GM21360 (cell line): ENCODE data around the gene PAX9.
"Not testable (repeated sequence)": the region's sequence is repeated elsewhere in the genome, so short reads cannot be mapped to it uniquely, and the experiment has no call there.

Experiments used
- ATAC-seq: cut with Tn5 transposase; IDR thresholded peaks from one replicate; pipeline ENCODE4 v1.9.1; 2021; ENCODE audit warnings: mild to moderate bottlenecking, moderate library complexity; ENCODE audit not compliant: unreplicated experiment

Gene PAX9

GRCh38 chr14:36672095-36672494, 10.4 kb downstream of the PAX9 start:
- ATAC-seq: no peak

GRCh38 chr14:36674659-36675058, 13.0 kb downstream of the PAX9 start:
- no peak for ATAC-seq

- no peak for ATAC-seq
These were observed 13.9 kb downstream of the PAX9 start for GRCh38 chr14:36675581-36675980.

GRCh38 chr14:36676236-36676635, 14.6 kb downstream of the PAX9 start:
- no peak for ATAC-seq

GRCh38 chr14:36682338-36682737, 20.7 kb downstream of the PAX9 start:
- no peak for ATAC-seq

GRCh38 chr14:36683083-36683724, 21.5 kb downstream of the PAX9 start:
- no peak for ATAC-seq

GRCh38 chr14:36684946-36685345, 23.3 kb downstream of the PAX9 start:
- ATAC-seq: no peak

GRCh38 chr14:36690311-36691040, 28.8 kb downstream of the PAX9 start:
- ATAC-seq: no peak

- not testable (repeated sequence) for ATAC-seq
These were observed 37.8 kb downstream of the PAX9 start for GRCh38 chr14:36699420-36699819.

GRCh38 chr14:36700651-36701050, 39.0 kb downstream of the PAX9 start:
- no peak for ATAC-seq

- no peak for ATAC-seq
These were observed 39.5 kb downstream of the PAX9 start for GRCh38 chr14:36701132-36701531.

- ATAC-seq: no peak
These were observed 40.8 kb downstream of the PAX9 start for GRCh38 chr14:36702474-36702873.

GRCh38 chr14:36707570-36707969, 45.9 kb downstream of the PAX9 start:
- no peak for ATAC-seq

GRCh38 chr14:36713960-36714703, 52.5 kb downstream of the PAX9 start:
- ATAC-seq: no peak

- no peak for ATAC-seq
These were observed 55.0 kb downstream of the PAX9 start for GRCh38 chr14:36716614-36717184.

- no peak for ATAC-seq
These were observed 55.7 kb downstream of the PAX9 start for GRCh38 chr14:36717363-36717762.

- no peak for ATAC-seq
These were observed 56.6 kb downstream of the PAX9 start for GRCh38 chr14:36718216-36718615.

GRCh38 chr14:36719823-36720222, 58.2 kb downstream of the PAX9 start:
- no peak for ATAC-seq

- ATAC-seq: no peak
These were observed 59.0 kb downstream of the PAX9 start for GRCh38 chr14:36720657-36721056.

GRCh38 chr14:36721877-36722276, 60.2 kb downstream of the PAX9 start:
- no peak for ATAC-seq

GRCh38 chr14:36723530-36723929, 61.9 kb downstream of the PAX9 start:
- no peak for ATAC-seq

- no peak for ATAC-seq
These were observed 62.5 kb downstream of the PAX9 start for GRCh38 chr14:36724162-36724561.
